ENCODE results near the gene PID1. TPM values are rescaled to one million over a fixed set of nuclear protein-coding genes. Genes with fewer than 3 reads are reported as not detected.

PID1 gene
- total RNA-seq, 1 donor from 2014 or later, result 1.4 TPM

- H3K36me3 Mint-ChIP-seq, result no peaks in the 10 kb centered on the region
- H3K9ac ChIP-seq, result no peak overlapping the region
- H3F3A ChIP-seq (ENCODE audit: low read depth), result no peaks in the 10 kb centered on the region
- H3K36me3 ChIP-seq, result no peaks in the 10 kb centered on the region
- H3K27me3 ChIP-seq, result no peaks in the 10 kb centered on the region
- no peak overlapping the region for H3K27ac ChIP-seq
- no peaks in the 10 kb centered on the region for H4K20me1 ChIP-seq (ENCODE audit: low read depth)
- no peak overlapping the region for H3K4me2 ChIP-seq
- peaks cover 3% of the 10 kb centered on the region for H3K27me3 Mint-ChIP-seq (ENCODE audit: insufficient read depth, low read depth)
- no peaks in the 10 kb centered on the region for H3K9me3 Mint-ChIP-seq
- TF ChIP-seq EZH2 (IDR thresholded peaks at IDR 0.05), result no peak
- TF ChIP-seq CTCF (IDR thresholded peaks at IDR 0.05), result no peak
- TF ChIP-seq EZH2phosphoT487 (IDR thresholded peaks at IDR 0.05), result no peak
- no peak overlapping the region for H3K4me3 ChIP-seq
- no peaks in the 10 kb centered on the region for H3K4me1 ChIP-seq
- no peak overlapping the region for H3K27ac Mint-ChIP-seq
- no peak overlapping the region for H3K4me3 Mint-ChIP-seq
- DNase-seq (ENCODE audit: low spot score), result no peak
- no peaks in the 10 kb centered on the region for H3K9me3 ChIP-seq (ENCODE audit: low read depth)
- H3K4me1 Mint-ChIP-seq, result no peaks in the 10 kb centered on the region
- no peak overlapping the region for H2AFZ ChIP-seq (replicated peaks)
- no peaks in the 10 kb centered on the region for H3K79me2 ChIP-seq (ENCODE audit: low read depth)
These were observed 50.8 kb downstream of the PID1 start for GRCh38 chr2:229220254-229220653.

- no peaks in the 10 kb centered on the region for H3K9me3 Mint-ChIP-seq
- TF ChIP-seq CTCF (IDR thresholded peaks at IDR 0.05), result no peak
- no peak for TF ChIP-seq EZH2phosphoT487 (IDR thresholded peaks at IDR 0.05)
- no peak for TF ChIP-seq EZH2 (IDR thresholded peaks at IDR 0.05)
- H4K20me1 ChIP-seq (ENCODE audit: low read depth), result no peaks in the 10 kb centered on the region
These were observed 52.7 kb downstream of the PID1 start for GRCh38 chr2:229218329-229218921.

GRCh38 chr2:229212241-229212640 is 58.8 kb downstream of the PID1 start:
- no peak overlapping the region for H3K4me3 ChIP-seq
- H3K27me3 ChIP-seq, result no peaks in the 10 kb centered on the region
- H3K9me3 ChIP-seq (ENCODE audit: low read depth), result no peaks in the 10 kb centered on the region
- Mint-ChIP-seq H3K27ac (no peak overlapping the region), H3K4me1 (peaks cover 4% of the 10 kb centered on the region), H3K9me3 (no peaks in the 10 kb centered on the region), H3K27me3 (ENCODE audit: insufficient read depth, low read depth) (no peaks in the 10 kb centered on the region), H3K36me3 (no peaks in the 10 kb centered on the region), H3K4me3 (no peak overlapping the region)
- no peaks in the 10 kb centered on the region for H3K4me1 ChIP-seq
- DNase-seq (ENCODE audit: low spot score), result no peak
- TF ChIP-seq EZH2phosphoT487 (IDR thresholded peaks at IDR 0.05), result no peak
- no peak for TF ChIP-seq EZH2 (IDR thresholded peaks at IDR 0.05)
- TF ChIP-seq CTCF (IDR thresholded peaks at IDR 0.05), result no peak
- H3K36me3 ChIP-seq, result no peaks in the 10 kb centered on the region
- H3K9ac ChIP-seq, result no peak overlapping the region
- H3F3A ChIP-seq (ENCODE audit: low read depth), result no peaks in the 10 kb centered on the region
- H3K79me2 ChIP-seq (ENCODE audit: low read depth), result no peaks in the 10 kb centered on the region
- H2AFZ ChIP-seq (replicated peaks), result no peak overlapping the region
- no peak overlapping the region for H3K4me2 ChIP-seq
- H3K27ac ChIP-seq, result no peak overlapping the region
- no peaks in the 10 kb centered on the region for H4K20me1 ChIP-seq (ENCODE audit: low read depth)

More at GRCh38 chr2:229218329-229218921, 52.7 kb downstream of the PID1 start:
- Histone ChIP-seq H3F3A (ENCODE audit: low read depth) (no peaks in the 10 kb centered on the region), H3K79me2 (ENCODE audit: low read depth) (no peaks in the 10 kb centered on the region), H3K4me2 (no peak overlapping the region), H3K27me3 (no peaks in the 10 kb centered on the region), H3K4me1 (no peaks in the 10 kb centered on the region), H3K4me3 (no peak overlapping the region), H3K36me3 (no peaks in the 10 kb centered on the region), H3K9ac (no peak overlapping the region), H3K9me3 (ENCODE audit: low read depth) (no peaks in the 10 kb centered on the region), H3K27ac (no peak overlapping the region), H2AFZ (replicated peaks) (no peak overlapping the region)
- DNase-seq (ENCODE audit: low spot score), result no peak
- Mint-ChIP-seq H3K27me3 (ENCODE audit: insufficient read depth, low read depth) (peaks cover 3% of the 10 kb centered on the region), H3K27ac (no peak overlapping the region), H3K4me1 (no peaks in the 10 kb centered on the region), H3K36me3 (no peaks in the 10 kb centered on the region), H3K4me3 (no peak overlapping the region)

All from neural progenitor cell (in vitro differentiated cells).